HepG2 (cell line): ENCODE data around the gene SLC4A11. TPM values are rescaled to one million over a fixed set of nuclear protein-coding genes. Genes with fewer than 3 reads are reported as not detected.

Source experiments
- CHCHD3 ChIP-seq: sonication (generic); formaldehyde crosslinking; IDR thresholded peaks from 2 replicates; pipeline ENCODE4 v1.8.0; 2022; ENCODE audit warnings: mild to moderate bottlenecking, missing genetic modification reagents, moderate library complexity
- GPN1 ChIP-seq: sonication (generic); formaldehyde crosslinking; IDR thresholded peaks from 2 replicates; pipeline ENCODE4 v1.5.1; 2020; ENCODE audit warnings: missing genetic modification reagents, borderline replicate concordance
- IKZF5 ChIP-seq: IDR thresholded peaks from 2 replicates; pipeline ENCODE4 v1.6.1; 2018; ENCODE audit warnings: missing genetic modification reagents, mild to moderate bottlenecking, missing compliant biosample characterization
- KAT2B ChIP-seq: fragments of 150-350 bp; IDR thresholded peaks from 2 replicates; pipeline ENCODE4 v1.6.1; 2014; ENCODE audit warnings: low read depth, low read length, borderline replicate concordance
- MIER2 ChIP-seq: IDR thresholded peaks from 2 replicates; pipeline ENCODE4 v1.6.1; 2016; ENCODE audit warnings: missing biosample characterization, missing genetic modification reagents
- PLSCR1 ChIP-seq: sonication (generic); formaldehyde crosslinking; IDR thresholded peaks from 2 replicates; pipeline ENCODE4 v1.5.0; 2020; ENCODE audit warnings: missing genetic modification reagents, mild to moderate bottlenecking, borderline replicate concordance
- RBAK ChIP-seq: sonication (generic); formaldehyde crosslinking; IDR thresholded peaks from 2 replicates; pipeline ENCODE4 v1.5.1; 2020; ENCODE audit warnings: mild to moderate bottlenecking, missing genetic modification reagents
- SETDB1 ChIP-seq: sonication (generic); formaldehyde crosslinking; IDR thresholded peaks from 2 replicates; pipeline ENCODE4 v1.5.1; 2020; ENCODE audit warnings: missing genetic modification reagents, mild to moderate bottlenecking, borderline replicate concordance
- SNRNP70 ChIP-seq: fragments of 200-400 bp; formaldehyde crosslinking; IDR thresholded peaks from 2 replicates; pipeline ENCODE4 v1.6.1; 2017; ENCODE audit warnings: mild to moderate bottlenecking, low read depth, low read length, moderate library complexity
- TAF15 ChIP-seq: fragments of 200-400 bp; formaldehyde crosslinking; IDR thresholded peaks from one replicate; pipeline ENCODE4 v1.6.1; 2018; ENCODE audit warnings: mild to moderate bottlenecking, low read depth, low read length; ENCODE audit not compliant: poor library complexity, severe bottlenecking
- TSC22D2 ChIP-seq: sonication (generic); formaldehyde crosslinking; IDR thresholded peaks from 2 replicates; pipeline ENCODE4 v1.5.1; 2020; ENCODE audit warnings: missing genetic modification reagents, mild to moderate bottlenecking, borderline replicate concordance
- ZC3H13 ChIP-seq: sonication (generic); formaldehyde crosslinking; IDR thresholded peaks from 2 replicates; pipeline ENCODE4 v1.8.1; 2023; ENCODE audit warnings: mild to moderate bottlenecking, missing genetic modification reagents, moderate library complexity
- ZFP90 ChIP-seq: sonication (generic); formaldehyde crosslinking; IDR thresholded peaks from 2 replicates; pipeline ENCODE4 v1.8.0; 2022; ENCODE audit warnings: missing genetic modification reagents, mild to moderate bottlenecking, inconsistent platforms, borderline replicate concordance
- ZNF232 ChIP-seq: sonication (generic); formaldehyde crosslinking; IDR thresholded peaks from 2 replicates; pipeline ENCODE4 v1.4.0; 2020; ENCODE audit warnings: missing genetic modification reagents, borderline replicate concordance
- ZNF256 ChIP-seq: sonication (generic); formaldehyde crosslinking; conservative IDR thresholded peaks from 2 replicates; pipeline ENCODE4 v1.4.0; 2020; ENCODE audit warnings: missing genetic modification reagents
- ZNF281 ChIP-seq: sonication (generic); formaldehyde crosslinking; IDR thresholded peaks from 2 replicates; pipeline ENCODE4 v1.4.0; 2020; ENCODE audit warnings: missing genetic modification reagents, borderline replicate concordance
- ZNF354B ChIP-seq: sonication (generic); formaldehyde crosslinking; IDR thresholded peaks from 2 replicates; pipeline ENCODE4 v1.8.0; 2022; ENCODE audit warnings: mild to moderate bottlenecking, missing genetic modification reagents
- ZNF414 ChIP-seq: sonication (generic); formaldehyde crosslinking; IDR thresholded peaks from 2 replicates; pipeline ENCODE4 v1.5.0; 2020; ENCODE audit warnings: missing genetic modification reagents
- ZNF614 ChIP-seq: IDR thresholded peaks from 2 replicates; pipeline ENCODE4 v1.6.1; 2018; ENCODE audit warnings: missing biosample characterization, missing genetic modification reagents, inconsistent platforms, borderline replicate concordance
- polyA plus RNA-seq, 8 experiments: library from polyadenylated mRNA; depleted of rRNA in 3 of 8; stranded (reverse) in 7 of 8; unstranded in 1 of 8; fragments of >200 nt; fragmentation: Illumina TruSeq in 4 of 8; extraction: Trizol in 4 of 8; gene quantifications; 2 replicates each; pipeline versions ENCODE4 v1.2.1 to v1.2.3, GENCODE V29; 2011 to 2016; ENCODE audit warnings: low read depth in 4 of 8, missing spikeins in 1 of 8, mixed read lengths in 1 of 8; ENCODE audit not compliant: insufficient read depth in 1 of 8
- total RNA-seq, 5 experiments: library from RNA; depleted of rRNA; stranded (reverse); fragments of >200 nt; fragmentation: Illumina TruSeq; extraction: Trizol; gene quantifications; 2 replicates each; pipeline ENCODE4 v1.2.3, GENCODE V29; 2016; ENCODE audit warnings: low read depth in 1 of 5
- TF ChIP-seq, protein P1 (sequence below): sonication (generic); formaldehyde crosslinking; IDR thresholded peaks from 2 replicates; pipeline ENCODE4; 2020; ENCODE audit warnings: missing genetic modification reagents, mild to moderate bottlenecking, borderline replicate concordance

SLC4A11 gene
- total and polyA plus RNA-seq, 2 of the 13 experiments (the other 11 are each of a cell fraction or from before 2014, with no cell fraction given), result 3.9 to 27.0 TPM

DNA sequence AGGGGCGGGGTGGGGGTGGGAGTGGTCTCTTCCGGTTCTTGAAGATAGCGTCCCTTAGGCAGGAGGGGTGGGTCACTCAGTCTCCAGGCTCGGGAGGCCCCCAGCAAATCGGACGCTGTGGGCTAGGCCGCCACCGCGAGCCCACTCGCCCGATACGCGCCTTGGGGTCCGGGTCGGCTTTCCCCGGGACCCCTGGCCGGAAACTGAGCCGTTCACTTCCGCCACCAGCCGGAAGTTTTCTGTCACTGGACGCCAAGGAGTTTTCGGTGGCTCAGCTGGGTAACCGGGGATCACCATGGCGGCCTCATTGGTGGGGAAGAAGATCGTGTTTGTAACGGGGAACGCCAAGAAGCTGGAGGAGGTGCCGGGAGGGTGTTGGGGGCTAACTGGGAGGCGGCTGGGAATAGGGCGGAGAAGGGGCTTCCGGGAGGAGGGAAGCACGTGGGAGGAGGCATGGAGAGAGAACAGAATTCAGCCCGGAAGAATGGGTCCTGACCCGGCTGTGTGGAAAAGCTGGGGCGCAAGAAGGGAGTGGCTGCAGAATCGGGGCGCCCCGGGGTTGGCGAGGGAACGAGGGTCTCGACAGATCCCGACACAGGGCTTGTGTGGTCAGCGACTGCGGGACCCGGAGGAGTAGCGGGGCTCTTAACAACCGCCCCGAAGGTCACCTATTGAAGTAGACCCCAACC, 29.6 kb downstream of the SLC4A11 start, which contains the start of gene ITPA (continued):
- 0 out of 2 replicates have a peak, but pooled peaks have one; percentile 30 for TF ChIP-seq RBAK (CRISPR knock-in tag)
- TF ChIP-seq TSC22D2 (CRISPR knock-in tag), result 0 out of 2 replicates have a peak, but pooled peaks have one; percentile 65
- TF ChIP-seq SETDB1 (CRISPR knock-in tag), result 0 out of 2 replicates have a peak, but pooled peaks have one; percentile 43
- TF ChIP-seq ZFP90, result peak; percentile 72; the same call in 1 of the 2 replicates
- peak; percentile 46; the same call in 1 of the 2 replicates for TF ChIP-seq ZNF614 (CRISPR knock-in tag)
- TF ChIP-seq ZNF354B (CRISPR knock-in tag), result peak; percentile 84; the same call in 1 of the 2 replicates
- TF ChIP-seq ZNF281, result no peak
- TF ChIP-seq ZNF256 (CRISPR knock-in tag), result peak; percentile 68; the same call in 1 of the 2 replicates
- no peak; the same call in 1 of the 2 replicates for TF ChIP-seq GPN1 (CRISPR knock-in tag)
- TF ChIP-seq TAF15, result peak; percentile 92
- TF ChIP-seq SNRNP70, result no peak
- no peak for TF ChIP-seq KAT2B
- TF ChIP-seq, protein P1, sequence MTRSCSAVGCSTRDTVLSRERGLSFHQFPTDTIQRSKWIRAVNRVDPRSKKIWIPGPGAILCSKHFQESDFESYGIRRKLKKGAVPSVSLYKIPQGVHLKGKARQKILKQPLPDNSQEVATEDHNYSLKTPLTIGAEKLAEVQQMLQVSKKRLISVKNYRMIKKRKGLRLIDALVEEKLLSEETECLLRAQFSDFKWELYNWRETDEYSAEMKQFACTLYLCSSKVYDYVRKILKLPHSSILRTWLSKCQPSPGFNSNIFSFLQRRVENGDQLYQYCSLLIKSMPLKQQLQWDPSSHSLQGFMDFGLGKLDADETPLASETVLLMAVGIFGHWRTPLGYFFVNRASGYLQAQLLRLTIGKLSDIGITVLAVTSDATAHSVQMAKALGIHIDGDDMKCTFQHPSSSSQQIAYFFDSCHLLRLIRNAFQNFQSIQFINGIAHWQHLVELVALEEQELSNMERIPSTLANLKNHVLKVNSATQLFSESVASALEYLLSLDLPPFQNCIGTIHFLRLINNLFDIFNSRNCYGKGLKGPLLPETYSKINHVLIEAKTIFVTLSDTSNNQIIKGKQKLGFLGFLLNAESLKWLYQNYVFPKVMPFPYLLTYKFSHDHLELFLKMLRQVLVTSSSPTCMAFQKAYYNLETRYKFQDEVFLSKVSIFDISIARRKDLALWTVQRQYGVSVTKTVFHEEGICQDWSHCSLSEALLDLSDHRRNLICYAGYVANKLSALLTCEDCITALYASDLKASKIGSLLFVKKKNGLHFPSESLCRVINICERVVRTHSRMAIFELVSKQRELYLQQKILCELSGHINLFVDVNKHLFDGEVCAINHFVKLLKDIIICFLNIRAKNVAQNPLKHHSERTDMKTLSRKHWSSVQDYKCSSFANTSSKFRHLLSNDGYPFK (CRISPR knock-in tag), result peak; percentile 90
- no peak for TF ChIP-seq ZNF232 (CRISPR knock-in tag)
- TF ChIP-seq MIER2 (CRISPR knock-in tag), result no peak; the same call in 1 of the 2 replicates
- peak; percentile 69; the same call in 1 of the 2 replicates for TF ChIP-seq CHCHD3
- no peak for TF ChIP-seq PLSCR1 (CRISPR knock-in tag)
- no peak for TF ChIP-seq ZC3H13
- 0 out of 2 replicates have a peak, but pooled peaks have one; percentile 76 for TF ChIP-seq IKZF5 (CRISPR knock-in tag)
- TF ChIP-seq ZNF414 (CRISPR knock-in tag), result no peak
